Psoas muscle (tissue), 8 donors: Measurements from ENCODE around the gene STRADA. TPM values are rescaled to one million over a fixed set of nuclear protein-coding genes. Genes with fewer than 3 reads are reported as not detected.

ENCODE experiments used
- ATAC-seq, 4 donors: fragments of 200-7000 bp; cut with Tn5 transposase; one replicate each; pipeline ENCODE4 v1.9.1; 2020; ENCODE audit warnings: moderate library complexity in 3 of 4, mild to moderate bottlenecking in 2 of 4
- DNase-seq, 2 donors: peaks; one replicate each; pipeline ENCODE4 v3.0.0-alpha.2; 2020
- H3K27ac ChIP-seq: fragments of 200-600 bp; one replicate; pipeline ENCODE4 v1.8.0; 2022
- H3K27me3 ChIP-seq, 3 donors: fragments of 200-600 bp in 1 of 3; one replicate each; pipeline versions ENCODE4 v1.6.1 to v1.8.0; 2013 to 2022; ENCODE audit warnings: low read length in 2 of 3, mild to moderate bottlenecking in 2 of 3, moderate library complexity in 1 of 3; ENCODE audit not compliant: insufficient read depth in 3 of 3
- H3K36me3 ChIP-seq, 2 donors: fragments of 200-600 bp in 1 of 2; one replicate each; pipeline versions ENCODE4 v1.6.1 to v1.8.0; 2013 to 2022; ENCODE audit warnings: low read depth in 1 of 2, mild to moderate bottlenecking in 1 of 2, moderate library complexity in 1 of 2; ENCODE audit not compliant: insufficient read depth in 1 of 2
- H3K4me1 ChIP-seq: fragments of 200-600 bp; one replicate; pipeline ENCODE4 v1.8.0; 2022
- H3K4me3 ChIP-seq: fragments of 200-600 bp; one replicate; pipeline ENCODE4 v1.8.0; 2022; ENCODE audit warnings: mild to moderate bottlenecking
- H3K9me3 ChIP-seq: fragments of 200-600 bp; one replicate; pipeline ENCODE4 v1.8.0; 2022
- WGBS, 3 donors: extraction: QIAGEN DNeasy Blood & Tissue Kit; methylation state at CpG; one replicate each; pipeline versions ENCODE4 v1.1.6 to v1.1.7; 2013; 5-methylcytosine and 5-hydroxymethylcytosine counted together
- intact Hi-C, 2 donors: fragments of 100-400 bp; cut with DNase I; formaldehyde crosslinking; loops; one replicate each; pipeline versions ENCODE4 v1.11.0 to v1.14.2; 2022
- polyA plus RNA-seq, 3 donors: library from polyadenylated mRNA; stranded (reverse); fragments of 200-250 nt; gene quantifications; one replicate each; pipeline ENCODE4 v1.2.3, GENCODE V29; 2013
- total RNA-seq, 4 donors: library from RNA; stranded (reverse); fragmentation: NEBNext Ultra II Directional in 2 of 4; extraction: Animal tissue kit (Norgen Biotek cat#: 25700) in 2 of 4; gene quantifications; one replicate each; pipeline versions ENCODE4 v1.2.1 to v1.2.4, GENCODE V29; 2021 to 2023
- TF ChIP-seq, protein P1 (sequence below): fragments of 200-600 bp; IDR thresholded peaks from one replicate; pipeline ENCODE4 v1.8.0; 2022; ENCODE audit warnings: antibody characterized with exemption
- donor health status: healthy with polysubstance abuse.
- donor health status: DM: no; HTN: no; CAD: no; lungs with moderate emphysema.
- donor health status: Bipolar disorder and iron deficiency.
- donor health status: healthy.
- donor health status: DM: yes; HTN: yes; CAD: no.
- donor health status: DM: no; HTN: no; CAD: no.
- donor health status: DM: no; HTN: no; CAD: no.
- donor health status: DM: yes; HTN: yes; CAD: no.

Gene STRADA
- total and polyA plus RNA-seq, 7 donors = 6.7 to 14.9 (median 9.5) TPM

DNA sequence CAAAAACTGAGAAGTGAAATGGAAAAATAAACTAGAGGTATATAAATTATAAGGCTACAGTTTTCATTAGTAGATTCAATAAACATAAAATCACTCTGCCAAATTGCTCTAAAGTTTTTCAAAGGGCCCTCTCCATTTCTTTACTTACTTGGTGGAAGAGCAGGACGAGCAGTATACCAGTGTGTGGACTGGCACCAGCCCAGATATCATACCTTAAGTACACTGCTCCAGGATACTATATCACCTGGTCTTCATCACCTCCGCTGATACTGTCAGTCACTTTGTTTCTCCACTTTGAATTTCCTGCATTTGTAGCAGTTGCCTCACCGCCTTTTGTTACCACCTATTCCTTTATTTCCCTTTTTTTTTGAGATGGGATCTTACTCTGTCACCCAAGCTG, 81.7 kb downstream of the STRADA start:
- no peaks in the 10 kb centered on the region for H3K9me3 ChIP-seq
- intact Hi-C loops = no loop called here
- H3K27ac ChIP-seq = no peak overlapping the region
- DNase-seq (no peak), ATAC-seq (no peak)
- H3K36me3 ChIP-seq = peaks cover 2 to 81% of the 10 kb centered on the region in 2 donors
- H3K4me3 ChIP-seq = no peak overlapping the region
- WGBS, 3 donors = 93 to 99% (median 99%) methylated on average over 3 of the region's 3 CpGs
- H3K27me3 ChIP-seq = no peaks in the 10 kb centered on the region
- no peaks in the 10 kb centered on the region for H3K4me1 ChIP-seq
- TF ChIP-seq, protein P1, sequence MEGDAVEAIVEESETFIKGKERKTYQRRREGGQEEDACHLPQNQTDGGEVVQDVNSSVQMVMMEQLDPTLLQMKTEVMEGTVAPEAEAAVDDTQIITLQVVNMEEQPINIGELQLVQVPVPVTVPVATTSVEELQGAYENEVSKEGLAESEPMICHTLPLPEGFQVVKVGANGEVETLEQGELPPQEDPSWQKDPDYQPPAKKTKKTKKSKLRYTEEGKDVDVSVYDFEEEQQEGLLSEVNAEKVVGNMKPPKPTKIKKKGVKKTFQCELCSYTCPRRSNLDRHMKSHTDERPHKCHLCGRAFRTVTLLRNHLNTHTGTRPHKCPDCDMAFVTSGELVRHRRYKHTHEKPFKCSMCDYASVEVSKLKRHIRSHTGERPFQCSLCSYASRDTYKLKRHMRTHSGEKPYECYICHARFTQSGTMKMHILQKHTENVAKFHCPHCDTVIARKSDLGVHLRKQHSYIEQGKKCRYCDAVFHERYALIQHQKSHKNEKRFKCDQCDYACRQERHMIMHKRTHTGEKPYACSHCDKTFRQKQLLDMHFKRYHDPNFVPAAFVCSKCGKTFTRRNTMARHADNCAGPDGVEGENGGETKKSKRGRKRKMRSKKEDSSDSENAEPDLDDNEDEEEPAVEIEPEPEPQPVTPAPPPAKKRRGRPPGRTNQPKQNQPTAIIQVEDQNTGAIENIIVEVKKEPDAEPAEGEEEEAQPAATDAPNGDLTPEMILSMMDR = no peak

GRCh38 chr17:63658366-63658765, 83.2 kb downstream of the STRADA start:
- Histone ChIP-seq H3K27ac (no peak overlapping the region), H3K27me3 (no peaks in the 10 kb centered on the region), H3K4me1 (no peaks in the 10 kb centered on the region), H3K4me3 (no peak overlapping the region), H3K36me3 (peaks cover 2 to 87% of the 10 kb centered on the region in 2 donors), H3K9me3 (no peaks in the 10 kb centered on the region)
- DNase-seq = no peak
- no peak for ATAC-seq
- intact Hi-C loops = no loop called here
- WGBS, 3 donors = 92 to 100% (median 94%) methylated on average over 1 of the region's 1 CpG
- TF ChIP-seq, protein P1 = no peak

DNA sequence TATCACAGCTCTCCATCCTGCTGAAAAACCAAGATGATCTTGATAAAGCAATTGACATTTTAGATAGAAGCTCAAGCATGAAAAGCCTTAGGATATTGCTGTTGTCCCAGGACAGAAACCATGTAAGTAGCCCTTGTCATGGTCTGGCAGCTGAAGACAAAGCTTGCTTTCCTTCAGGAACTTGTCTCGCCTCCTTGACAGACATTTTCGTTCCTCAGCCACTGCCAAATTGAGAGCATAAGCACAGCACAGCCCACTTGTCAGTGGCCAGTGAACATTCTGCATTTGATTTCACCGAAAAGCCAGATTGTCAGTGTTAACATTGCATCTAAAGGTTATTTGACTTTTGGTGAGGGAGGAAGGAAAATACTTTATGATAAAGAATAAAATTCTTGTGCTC, 83.8 kb downstream of the STRADA start:
- H3K36me3 ChIP-seq = peaks cover 2 to 87% of the 10 kb centered on the region in 2 donors
- DNase-seq (no peak), ATAC-seq (no peak)
- H3K4me1 ChIP-seq = no peaks in the 10 kb centered on the region
- H3K4me3 ChIP-seq = no peak overlapping the region
- 89 to 94% (median 89%) methylated on average over 3 of the region's 3 CpGs for WGBS, 3 donors
- TF ChIP-seq, protein P1 = no peak
- no peak overlapping the region for H3K27ac ChIP-seq
- no peaks in the 10 kb centered on the region for H3K27me3 ChIP-seq
- H3K9me3 ChIP-seq = no peaks in the 10 kb centered on the region
- intact Hi-C loops = no loop called here

- Histone ChIP-seq H3K36me3 (peaks cover 0 to 68% of the 10 kb centered on the region in 2 donors), H3K27ac (no peak overlapping the region)
- peak in 1 of 4 donors; percentile 21 for ATAC-seq
These were observed 88.5 kb downstream of the STRADA start for GRCh38 chr17:63653050-63653449.

More at GRCh38 chr17:63653050-63653449, 88.5 kb downstream of the STRADA start:
- TF ChIP-seq, protein P1 = no peak
- WGBS, 3 donors = 15 to 22% (median 18%) methylated on average over 2 of the region's 2 CpGs
- Histone ChIP-seq H3K27me3 (no peaks in the 10 kb centered on the region), H3K4me3 (no peak overlapping the region), H3K9me3 (no peaks in the 10 kb centered on the region), H3K4me1 (no peaks in the 10 kb centered on the region)
- no peak for DNase-seq
- intact Hi-C loops = no loop called here

Other genes with a start within 250 kb of the STRADA start
- gene KCNH6, start 218.4 kb downstream of the STRADA start, total RNA-seq = not detected
- gene KCNH6, start 218.4 kb downstream of the STRADA start, polyA plus RNA-seq = not detected
- gene DCAF7, start 191.3 kb downstream of the STRADA start, total RNA-seq = 10 to 100 TPM; 24.0 to 30.2 (median 27.6) TPM
- 10 to 100 TPM; 10.6 to 27.3 (median 21.7) TPM for gene DCAF7, start 191.3 kb downstream of the STRADA start, polyA plus RNA-seq
- 10 to 100 TPM; 28.6 to 45.5 (median 41.5) TPM for gene TACO1, start 140.9 kb downstream of the STRADA start, total RNA-seq
- gene TACO1, start 140.9 kb downstream of the STRADA start, polyA plus RNA-seq = 10 to 100 TPM; 41.0 to 49.5 (median 48.7) TPM
- 10 to 100 TPM; 19.7 to 27.4 (median 24.7) TPM for gene MAP3K3, start 119.4 kb downstream of the STRADA start, total RNA-seq
- 10 to 100 TPM in 2 of 3 donors, 1 to 10 TPM in 1; 8.3 to 22.1 (median 12.6) TPM for gene MAP3K3, start 119.4 kb downstream of the STRADA start, polyA plus RNA-seq
- gene LIMD2, start 41.7 kb downstream of the STRADA start, total RNA-seq = 1 to 10 TPM; 2.1 to 4.4 (median 2.8) TPM
- gene LIMD2, start 41.7 kb downstream of the STRADA start, polyA plus RNA-seq = 1 to 10 TPM in 2 of 3 donors, under 1 TPM in 1; 0.95 to 2.7 (median 2.2) TPM
- 100 to 1,000 TPM in 3 of 4 donors, 10 to 100 TPM in 1; 67.4 to 138 (median 114) TPM for gene CCDC47, start 31.8 kb upstream of the STRADA start, total RNA-seq
- 100 to 1,000 TPM in 2 of 3 donors, 10 to 100 TPM in 1; 61.7 to 137 (median 125) TPM for gene CCDC47, start 31.8 kb upstream of the STRADA start, polyA plus RNA-seq
- gene DDX42, start 32.4 kb upstream of the STRADA start, total RNA-seq = 10 to 100 TPM; 47.4 to 91.0 (median 73.9) TPM
- 10 to 100 TPM; 46.3 to 56.0 (median 55.8) TPM for gene DDX42, start 32.4 kb upstream of the STRADA start, polyA plus RNA-seq
- 100 to 1,000 TPM; 147 to 224 (median 176) TPM for gene PSMC5, start 85.6 kb upstream of the STRADA start, total RNA-seq
- 100 to 1,000 TPM; 269 to 380 (median 341) TPM for gene PSMC5, start 85.6 kb upstream of the STRADA start, polyA plus RNA-seq
- 10 to 100 TPM; 20.1 to 26.2 (median 24.8) TPM for gene FTSJ3, start 85.9 kb upstream of the STRADA start, total RNA-seq
- gene FTSJ3, start 85.9 kb upstream of the STRADA start, polyA plus RNA-seq = 10 to 100 TPM; 14.4 to 41.9 (median 41.0) TPM
- 10 to 100 TPM in 3 of 4 donors, 1 to 10 TPM in 1; 9.4 to 26.9 (median 18.4) TPM for gene SMARCD2, start 100.9 kb upstream of the STRADA start, total RNA-seq
- 10 to 100 TPM; 12.1 to 15.4 (median 14.7) TPM for gene SMARCD2, start 100.9 kb upstream of the STRADA start, polyA plus RNA-seq
- gene CSH2, start 131.9 kb upstream of the STRADA start, total RNA-seq = not detected
- gene CSH2, start 131.9 kb upstream of the STRADA start, polyA plus RNA-seq = not detected
- not detected for gene GH2, start 140.1 kb upstream of the STRADA start, total RNA-seq
- gene GH2, start 140.1 kb upstream of the STRADA start, polyA plus RNA-seq = not detected
- gene CSH1, start 154.8 kb upstream of the STRADA start, total RNA-seq = not detected
- not detected for gene CSH1, start 154.8 kb upstream of the STRADA start, polyA plus RNA-seq
- gene CSHL1, start 169.5 kb upstream of the STRADA start, total RNA-seq = not detected
- gene CSHL1, start 169.5 kb upstream of the STRADA start, polyA plus RNA-seq = not detected
- gene GH1, start 177.0 kb upstream of the STRADA start, total RNA-seq = not detected
- not detected for gene GH1, start 177.0 kb upstream of the STRADA start, polyA plus RNA-seq
- 1 to 10 TPM; 2.8 to 5.7 (median 4.0) TPM for gene CD79B, start 190.5 kb upstream of the STRADA start, total RNA-seq
- gene CD79B, start 190.5 kb upstream of the STRADA start, polyA plus RNA-seq = 1 to 10 TPM; 1.9 to 3.8 (median 3.7) TPM
- gene SCN4A, start 231.1 kb upstream of the STRADA start, total RNA-seq = 100 to 1,000 TPM in 2 of 4 donors, 10 to 100 TPM in 2; 45.9 to 137 (median 98.4) TPM
- 10 to 100 TPM in 2 of 3 donors, 1 to 10 TPM in 1; 3.8 to 34.9 (median 14.7) TPM for gene SCN4A, start 231.1 kb upstream of the STRADA start, polyA plus RNA-seq